Measurements from ENCODE around the gene ATP1A3. TPM values are rescaled to one million over a fixed set of nuclear protein-coding genes. Genes with fewer than 3 reads are reported as not detected.

ATP1A3 gene
- total RNA-seq, 1 experiment from 2014 or later = 8.5 TPM

- CTCF ChIA-PET = no interaction called here
- intact Hi-C loops (cut with micrococcal nuclease; ENCODE audit: unreplicated experiment) = no loop called here
- BruUV-seq (replicated peaks) = no TSS peak
Measured at GRCh38 chr19:41991025-41991424, 3.0 kb downstream of the ATP1A3 start.

DNA sequence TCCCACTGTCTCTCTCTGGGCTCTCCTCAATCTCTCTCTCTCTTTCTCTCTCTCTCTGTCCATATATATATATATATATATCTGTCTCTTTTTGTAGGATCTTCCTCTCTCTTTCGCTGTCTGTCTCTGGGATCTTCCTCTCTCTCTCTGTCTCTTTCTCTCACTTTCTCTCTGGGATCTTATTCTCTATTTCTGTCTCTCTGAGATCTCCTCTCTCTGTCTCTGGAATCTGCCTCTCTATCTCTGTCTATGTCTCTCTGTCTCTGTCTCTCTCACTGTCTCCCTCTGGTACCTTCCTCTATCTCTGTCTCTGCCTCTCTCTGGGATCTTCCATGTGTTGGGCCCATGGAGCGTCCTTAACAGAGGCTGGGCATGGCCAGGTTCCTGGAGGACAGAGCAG is 3.4 kb downstream of the ATP1A3 start:
- H3K27me3 ChIP-seq (replicated peaks; ENCODE audit: insufficient read depth, low read depth, low read length, poor library complexity) = no peaks in the 10 kb centered on the region
- H3K27ac ChIP-seq (ENCODE audit: low read depth, low read length, poor library complexity, severe bottlenecking) = no peak overlapping the region
- POLR2A ChIA-PET (ENCODE audit: low non-redundant PET) = no interaction called here
- no TSS peak for BruUV-seq (replicated peaks)
- H3K4me1 ChIP-seq (ENCODE audit: insufficient read depth, low read length, poor library complexity, severe bottlenecking) = peaks cover 4% of the 10 kb centered on the region
- CTCF ChIA-PET = no interaction called here
- H3K36me3 ChIP-seq (ENCODE audit: insufficient read depth, low read length, poor library complexity, severe bottlenecking) = no peaks in the 10 kb centered on the region
- intact Hi-C loops (cut with micrococcal nuclease; ENCODE audit: unreplicated experiment) = no loop called here
- DNase-seq (ENCODE audit: low spot score) = no peak
- H3K9me3 ChIP-seq (ENCODE audit: low read depth, low read length, poor library complexity, severe bottlenecking) = no peaks in the 10 kb centered on the region
- TF ChIP-seq EZH2 (IDR thresholded peaks at IDR 0.05; ENCODE audit: borderline replicate concordance, low read depth, low read length, poor library complexity, severe bottlenecking) = no peak
- TF ChIP-seq, protein P1, sequence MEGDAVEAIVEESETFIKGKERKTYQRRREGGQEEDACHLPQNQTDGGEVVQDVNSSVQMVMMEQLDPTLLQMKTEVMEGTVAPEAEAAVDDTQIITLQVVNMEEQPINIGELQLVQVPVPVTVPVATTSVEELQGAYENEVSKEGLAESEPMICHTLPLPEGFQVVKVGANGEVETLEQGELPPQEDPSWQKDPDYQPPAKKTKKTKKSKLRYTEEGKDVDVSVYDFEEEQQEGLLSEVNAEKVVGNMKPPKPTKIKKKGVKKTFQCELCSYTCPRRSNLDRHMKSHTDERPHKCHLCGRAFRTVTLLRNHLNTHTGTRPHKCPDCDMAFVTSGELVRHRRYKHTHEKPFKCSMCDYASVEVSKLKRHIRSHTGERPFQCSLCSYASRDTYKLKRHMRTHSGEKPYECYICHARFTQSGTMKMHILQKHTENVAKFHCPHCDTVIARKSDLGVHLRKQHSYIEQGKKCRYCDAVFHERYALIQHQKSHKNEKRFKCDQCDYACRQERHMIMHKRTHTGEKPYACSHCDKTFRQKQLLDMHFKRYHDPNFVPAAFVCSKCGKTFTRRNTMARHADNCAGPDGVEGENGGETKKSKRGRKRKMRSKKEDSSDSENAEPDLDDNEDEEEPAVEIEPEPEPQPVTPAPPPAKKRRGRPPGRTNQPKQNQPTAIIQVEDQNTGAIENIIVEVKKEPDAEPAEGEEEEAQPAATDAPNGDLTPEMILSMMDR (conservative IDR thresholded peaks at IDR 0.05; ENCODE audit: low read depth, low read length) = no peak
- no peak overlapping the region for H3K4me3 ChIP-seq (ENCODE audit: low read depth, low read length, poor library complexity, severe bottlenecking)

More at GRCh38 chr19:41991025-41991424, 3.0 kb downstream of the ATP1A3 start:
- no peaks in the 10 kb centered on the region for H3K9me3 ChIP-seq (ENCODE audit: low read depth, low read length, poor library complexity, severe bottlenecking)
- H3K4me3 ChIP-seq (ENCODE audit: low read depth, low read length, poor library complexity, severe bottlenecking) = no peak overlapping the region
- H3K4me1 ChIP-seq (ENCODE audit: insufficient read depth, low read length, poor library complexity, severe bottlenecking) = peaks cover 4% of the 10 kb centered on the region
- POLR2A ChIA-PET (ENCODE audit: low non-redundant PET) = no interaction called here
- no peak for DNase-seq (ENCODE audit: low spot score)
- H3K27ac ChIP-seq (ENCODE audit: low read depth, low read length, poor library complexity, severe bottlenecking) = no peak overlapping the region
- no peaks in the 10 kb centered on the region for H3K36me3 ChIP-seq (ENCODE audit: insufficient read depth, low read length, poor library complexity, severe bottlenecking)
- no peaks in the 10 kb centered on the region for H3K27me3 ChIP-seq (replicated peaks; ENCODE audit: insufficient read depth, low read depth, low read length, poor library complexity)
- TF ChIP-seq, protein P1 (conservative IDR thresholded peaks at IDR 0.05; ENCODE audit: low read depth, low read length) = no peak
- TF ChIP-seq EZH2 (IDR thresholded peaks at IDR 0.05; ENCODE audit: borderline replicate concordance, low read depth, low read length, poor library complexity, severe bottlenecking) = no peak

DNA sequence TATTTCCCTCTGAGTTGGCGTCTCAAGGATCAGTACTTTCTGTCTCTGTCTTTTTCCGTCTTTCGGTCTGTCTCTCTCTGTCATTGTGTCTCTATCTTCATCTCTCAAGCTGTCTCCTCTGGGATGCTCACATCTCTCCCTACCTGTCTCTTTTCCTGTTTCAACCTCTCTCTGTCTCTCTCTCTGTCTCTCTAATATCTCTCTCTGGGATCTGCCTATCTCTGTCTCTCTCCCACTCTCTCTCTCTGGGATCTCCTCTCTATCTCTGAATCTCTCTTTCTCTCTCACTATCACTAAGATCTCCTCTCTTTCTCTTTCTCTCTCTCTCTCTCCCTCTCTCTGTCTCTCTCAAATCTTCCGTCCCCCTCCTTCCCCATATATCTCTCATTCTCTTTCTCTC is 4.0 kb downstream of the ATP1A3 start:
- CTCF ChIA-PET = no interaction called here
- Histone ChIP-seq H3K36me3 (ENCODE audit: insufficient read depth, low read length, poor library complexity, severe bottlenecking) (no peaks in the 10 kb centered on the region), H3K27ac (ENCODE audit: low read depth, low read length, poor library complexity, severe bottlenecking) (no peak overlapping the region), H3K27me3 (replicated peaks; ENCODE audit: insufficient read depth, low read depth, low read length, poor library complexity) (no peaks in the 10 kb centered on the region), H3K9me3 (ENCODE audit: low read depth, low read length, poor library complexity, severe bottlenecking) (no peaks in the 10 kb centered on the region), H3K4me3 (ENCODE audit: low read depth, low read length, poor library complexity, severe bottlenecking) (no peak overlapping the region), H3K4me1 (ENCODE audit: insufficient read depth, low read length, poor library complexity, severe bottlenecking) (peaks cover 4% of the 10 kb centered on the region)
- POLR2A ChIA-PET (ENCODE audit: low non-redundant PET) = no interaction called here
- BruUV-seq (replicated peaks) = no TSS peak
- no peak for DNase-seq (ENCODE audit: low spot score)
- intact Hi-C loops (cut with micrococcal nuclease; ENCODE audit: unreplicated experiment) = no loop called here
- no peak for TF ChIP-seq EZH2 (IDR thresholded peaks at IDR 0.05; ENCODE audit: borderline replicate concordance, low read depth, low read length, poor library complexity, severe bottlenecking)
- TF ChIP-seq, protein P1 (conservative IDR thresholded peaks at IDR 0.05; ENCODE audit: low read depth, low read length) = no peak
